ENCODE measurements around the gene HOXA10. TPM values are rescaled to one million over a fixed set of nuclear protein-coding genes. Genes with fewer than 3 reads are reported as not detected.

Gene HOXA10
- total RNA-seq, 1 experiment from 2014 or later: not detected

DNA sequence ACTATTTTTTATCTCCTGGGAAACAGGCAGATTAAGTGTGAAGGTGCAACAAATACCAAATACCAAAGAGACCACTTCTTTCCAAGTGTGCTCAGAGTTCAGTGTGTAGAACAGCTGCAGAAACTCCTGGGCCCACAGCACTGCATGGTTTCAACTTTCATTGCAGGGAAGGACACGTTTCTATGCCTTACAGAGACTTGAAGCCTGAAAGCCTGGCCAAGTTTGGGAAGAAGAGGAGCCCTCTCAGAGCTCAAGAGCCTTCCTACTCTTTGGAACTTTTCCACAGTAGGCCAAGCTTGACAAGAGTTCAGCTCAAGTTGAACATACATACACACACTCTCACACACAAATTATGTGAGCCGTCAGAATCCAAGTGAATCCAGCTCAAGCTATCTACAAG, 46.1 kb downstream of the HOXA10 start:
- Histone ChIP-seq H3K9me3 (ENCODE audit: low read depth, low read length, poor library complexity, severe bottlenecking) (no peaks in the 10 kb centered on the region), H3K36me3 (ENCODE audit: insufficient read depth, low read length, poor library complexity, severe bottlenecking) (no peaks in the 10 kb centered on the region), H3K4me3 (ENCODE audit: low read depth, low read length, poor library complexity, severe bottlenecking) (no peak overlapping the region), H3K27me3 (replicated peaks; ENCODE audit: insufficient read depth, low read depth, low read length, poor library complexity) (peaks cover 100% of the 10 kb centered on the region), H3K4me1 (ENCODE audit: insufficient read depth, low read length, poor library complexity, severe bottlenecking) (no peaks in the 10 kb centered on the region), H3K27ac (ENCODE audit: low read depth, low read length, poor library complexity, severe bottlenecking) (no peak overlapping the region)
- no peak for DNase-seq (ENCODE audit: low spot score)
- POLR2A ChIA-PET (ENCODE audit: low non-redundant PET): no interaction called here
- intact Hi-C loops (cut with micrococcal nuclease; ENCODE audit: unreplicated experiment): no loop called here
- CTCF ChIA-PET: no interaction called here
- BruUV-seq (replicated peaks): no TSS peak
- TF ChIP-seq, protein P1, sequence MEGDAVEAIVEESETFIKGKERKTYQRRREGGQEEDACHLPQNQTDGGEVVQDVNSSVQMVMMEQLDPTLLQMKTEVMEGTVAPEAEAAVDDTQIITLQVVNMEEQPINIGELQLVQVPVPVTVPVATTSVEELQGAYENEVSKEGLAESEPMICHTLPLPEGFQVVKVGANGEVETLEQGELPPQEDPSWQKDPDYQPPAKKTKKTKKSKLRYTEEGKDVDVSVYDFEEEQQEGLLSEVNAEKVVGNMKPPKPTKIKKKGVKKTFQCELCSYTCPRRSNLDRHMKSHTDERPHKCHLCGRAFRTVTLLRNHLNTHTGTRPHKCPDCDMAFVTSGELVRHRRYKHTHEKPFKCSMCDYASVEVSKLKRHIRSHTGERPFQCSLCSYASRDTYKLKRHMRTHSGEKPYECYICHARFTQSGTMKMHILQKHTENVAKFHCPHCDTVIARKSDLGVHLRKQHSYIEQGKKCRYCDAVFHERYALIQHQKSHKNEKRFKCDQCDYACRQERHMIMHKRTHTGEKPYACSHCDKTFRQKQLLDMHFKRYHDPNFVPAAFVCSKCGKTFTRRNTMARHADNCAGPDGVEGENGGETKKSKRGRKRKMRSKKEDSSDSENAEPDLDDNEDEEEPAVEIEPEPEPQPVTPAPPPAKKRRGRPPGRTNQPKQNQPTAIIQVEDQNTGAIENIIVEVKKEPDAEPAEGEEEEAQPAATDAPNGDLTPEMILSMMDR (conservative IDR thresholded peaks at IDR 0.05; ENCODE audit: low read depth, low read length): no peak
- no peak for TF ChIP-seq EZH2 (IDR thresholded peaks at IDR 0.05; ENCODE audit: borderline replicate concordance, low read depth, low read length, poor library complexity, severe bottlenecking)

GRCh38 chr7:27126596-27127327, 47.4 kb downstream of the HOXA10 start:
- POLR2A ChIA-PET (ENCODE audit: low non-redundant PET): interaction anchor here (0.7 kb wide), 1 partner anchor 32 kb away, joined by 3 read pairs; no protein-coding TSS in a partner anchor
- TF ChIP-seq, protein P1 (conservative IDR thresholded peaks at IDR 0.05; ENCODE audit: low read depth, low read length): no peak
- no peak for TF ChIP-seq EZH2 (IDR thresholded peaks at IDR 0.05; ENCODE audit: borderline replicate concordance, low read depth, low read length, poor library complexity, severe bottlenecking)
- peaks cover 100% of the 10 kb centered on the region for H3K27me3 ChIP-seq (replicated peaks; ENCODE audit: insufficient read depth, low read depth, low read length, poor library complexity)
- CTCF ChIA-PET: no interaction called here
- H3K4me1 ChIP-seq (ENCODE audit: insufficient read depth, low read length, poor library complexity, severe bottlenecking): no peaks in the 10 kb centered on the region
- DNase-seq (ENCODE audit: low spot score): no peak
- BruUV-seq (replicated peaks): no TSS peak
- H3K4me3 ChIP-seq (ENCODE audit: low read depth, low read length, poor library complexity, severe bottlenecking): no peak overlapping the region
- H3K27ac ChIP-seq (ENCODE audit: low read depth, low read length, poor library complexity, severe bottlenecking): no peak overlapping the region
- no peaks in the 10 kb centered on the region for H3K36me3 ChIP-seq (ENCODE audit: insufficient read depth, low read length, poor library complexity, severe bottlenecking)
- intact Hi-C loops (cut with micrococcal nuclease; ENCODE audit: unreplicated experiment): no loop called here
- H3K9me3 ChIP-seq (ENCODE audit: low read depth, low read length, poor library complexity, severe bottlenecking): no peaks in the 10 kb centered on the region

DNA sequence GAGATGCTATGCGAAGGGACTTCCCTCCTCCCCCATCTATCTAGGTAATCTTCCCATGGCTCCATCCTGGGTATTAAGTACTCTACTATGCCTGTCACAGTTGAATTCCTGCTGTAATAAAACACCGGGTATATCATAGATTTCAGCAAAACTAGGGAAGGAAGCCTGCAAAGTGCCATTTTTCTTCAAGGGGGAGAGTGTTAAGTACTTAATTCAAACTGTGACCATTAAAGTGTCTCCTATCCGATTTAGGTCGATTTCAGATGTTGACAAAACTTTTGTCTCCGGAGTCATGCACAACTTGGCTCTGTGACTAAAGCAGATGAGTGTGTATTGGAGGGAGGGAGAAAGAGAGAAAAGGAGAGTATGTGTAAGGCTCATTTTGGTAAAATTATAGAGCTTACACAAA, 48.1 kb downstream of the HOXA10 start:
- H3K4me1 ChIP-seq (ENCODE audit: insufficient read depth, low read length, poor library complexity, severe bottlenecking): no peaks in the 10 kb centered on the region
- peaks cover 100% of the 10 kb centered on the region for H3K27me3 ChIP-seq (replicated peaks; ENCODE audit: insufficient read depth, low read depth, low read length, poor library complexity)
- no peaks in the 10 kb centered on the region for H3K9me3 ChIP-seq (ENCODE audit: low read depth, low read length, poor library complexity, severe bottlenecking)
- intact Hi-C loops (cut with micrococcal nuclease; ENCODE audit: unreplicated experiment): no loop called here
- no peak for DNase-seq (ENCODE audit: low spot score)
- H3K36me3 ChIP-seq (ENCODE audit: insufficient read depth, low read length, poor library complexity, severe bottlenecking): no peaks in the 10 kb centered on the region
- no peak overlapping the region for H3K4me3 ChIP-seq (ENCODE audit: low read depth, low read length, poor library complexity, severe bottlenecking)
- ChIA-PET POLR2A (ENCODE audit: low non-redundant PET) (interaction anchor here (0.7 kb wide), 1 partner anchor 31 kb away, joined by 3 read pairs; no protein-coding TSS in a partner anchor), CTCF (no interaction called here)
- no TSS peak for BruUV-seq (replicated peaks)
- TF ChIP-seq, protein P1 (conservative IDR thresholded peaks at IDR 0.05; ENCODE audit: low read depth, low read length): no peak
- TF ChIP-seq EZH2 (IDR thresholded peaks at IDR 0.05; ENCODE audit: borderline replicate concordance, low read depth, low read length, poor library complexity, severe bottlenecking): no peak
- H3K27ac ChIP-seq (ENCODE audit: low read depth, low read length, poor library complexity, severe bottlenecking): no peak overlapping the region
